Breast epithelium (tissue), 3 donors: ENCODE results near the gene OSGIN1.

Source experiments
- CTCF ChIP-seq, 3 donors: fragments of 450-650 bp; IDR thresholded peaks; one replicate each; pipeline ENCODE4 v1.5.1; 2016 to 2017; ENCODE audit warnings: antibody characterized with exemption in 3 of 3, mild to moderate bottlenecking in 3 of 3, moderate library complexity in 3 of 3
- POLR2A ChIP-seq: fragments of 450-650 bp; IDR thresholded peaks from one replicate; pipeline ENCODE4 v1.6.1; 2016; ENCODE audit warnings: antibody characterized with exemption, mild to moderate bottlenecking, moderate library complexity

GRCh38 chr16:83977056-83977815 lies 24.2 kb downstream of the OSGIN1 start:
- TF ChIP-seq CTCF (IDR thresholded peaks at IDR 0.05) (no peak), POLR2A (no peak)
